Measurements from ENCODE around the gene TCF7L1. TPM values are rescaled to one million over a fixed set of nuclear protein-coding genes. Genes with fewer than 3 reads are reported as not detected.

Gene TCF7L1
- total and polyA plus RNA-seq, 2 of the 13 experiments (the other 11 are each of a cell fraction or from before 2014, with no cell fraction given) = 0.04 to 0.15 TPM

DNA sequence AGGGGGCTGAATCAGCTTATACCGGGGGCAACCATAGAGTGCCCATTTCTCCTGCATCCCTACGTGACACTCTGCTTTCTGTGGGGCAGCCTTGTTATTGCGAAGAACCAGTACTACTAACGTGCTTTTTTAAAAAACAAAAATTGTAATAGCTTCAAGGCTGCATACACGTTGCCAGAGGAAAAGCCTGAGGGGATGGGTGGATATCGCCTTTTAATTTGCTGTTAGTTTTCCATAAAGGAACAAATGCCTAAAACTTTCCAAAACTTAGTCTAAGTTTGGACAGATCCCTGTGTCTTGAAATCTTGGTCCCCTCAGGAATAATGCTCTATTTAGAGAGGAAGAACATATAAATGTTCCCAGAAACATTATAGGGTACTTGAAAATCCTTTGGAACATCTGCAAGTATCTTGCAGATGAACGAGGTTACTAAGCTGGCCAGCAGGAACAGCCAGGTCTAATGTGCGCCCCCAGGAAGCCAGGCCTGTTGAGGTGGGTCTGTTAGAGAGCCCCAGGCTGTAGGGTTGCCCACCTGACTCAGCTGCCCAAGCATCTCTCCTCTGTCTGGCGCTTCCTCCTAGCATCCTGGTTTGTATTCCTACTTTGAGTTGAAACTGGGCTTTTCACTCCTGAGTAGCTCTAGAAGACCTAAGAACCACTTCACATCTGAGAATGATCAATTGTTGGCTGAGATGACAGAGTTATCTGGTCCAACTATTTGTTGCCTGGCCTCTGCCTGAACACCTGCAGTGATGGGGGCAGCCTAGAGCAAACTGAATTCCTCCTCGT, 97.7 kb downstream of the TCF7L1 start:
- Histone ChIP-seq H3K27me3 (ENCODE audit: control insufficient read depth in 1 of 2, insufficient read depth in 2 of 2, low read length in 2 of 2) (peaks cover 0 to 11% of the 10 kb centered on the region in 2 experiments; a peak in 3 of 5 replicates), H3K9ac (ENCODE audit: insufficient read depth, low read depth, low read length) (no peak overlapping the region), H4K20me1 (ENCODE audit: insufficient read depth, low read length) (no peaks in the 10 kb centered on the region), H3K79me2 (ENCODE audit: insufficient read depth, low read length) (no peaks in the 10 kb centered on the region), H3K36me3 (replicated peaks in 1 of 2; ENCODE audit: control insufficient read depth in 1 of 2, insufficient read depth in 2 of 2, low read length in 2 of 2) (no peaks in the 10 kb centered on the region), H3K27ac (ENCODE audit: extremely low read length, insufficient read depth, low read length) (no peak overlapping the region), H3K4me2 (ENCODE audit: low read depth, low read length) (no peak overlapping the region; the same call in 1 of the 2 replicates), H3K9me3 (ENCODE audit: low read length) (no peaks in the 10 kb centered on the region), H3K4me1 (ENCODE audit: insufficient read depth, low read length) (no peaks in the 10 kb centered on the region), H3K4me3 (replicated peaks in 1 of 3; ENCODE audit: insufficient read depth in 1 of 3, low read depth in 2 of 3, low read length in 3 of 3) (no peak overlapping the region), H2AFZ (ENCODE audit: low read length) (no peak overlapping the region)
- BruUV-seq (replicated peaks) = no TSS peak
- 39% methylated on average over 10 of the region's 10 CpGs for WGBS (ENCODE audit: low lambda C conversion rate)
- FAIRE-seq = peak; percentile 46
- DNase-seq (ENCODE audit: low spot score) = no peak
- POLR2A ChIA-PET = no interaction called here
- in situ Hi-C loops (cut with HindIII; ENCODE audit: extremely low pct_ligation_motif_present, low pct_unique_long_range_greater_than_20kb) (no loop called here), intact Hi-C loops (cut with micrococcal nuclease; ENCODE audit: unreplicated experiment) (no loop called here)
- peak; percentile 86 for ATAC-seq
- CTCF ChIA-PET (ENCODE audit: low intra/inter-chr PET ratio, low total read pairs) = no interaction called here
- TF ChIP-seq, protein P1, sequence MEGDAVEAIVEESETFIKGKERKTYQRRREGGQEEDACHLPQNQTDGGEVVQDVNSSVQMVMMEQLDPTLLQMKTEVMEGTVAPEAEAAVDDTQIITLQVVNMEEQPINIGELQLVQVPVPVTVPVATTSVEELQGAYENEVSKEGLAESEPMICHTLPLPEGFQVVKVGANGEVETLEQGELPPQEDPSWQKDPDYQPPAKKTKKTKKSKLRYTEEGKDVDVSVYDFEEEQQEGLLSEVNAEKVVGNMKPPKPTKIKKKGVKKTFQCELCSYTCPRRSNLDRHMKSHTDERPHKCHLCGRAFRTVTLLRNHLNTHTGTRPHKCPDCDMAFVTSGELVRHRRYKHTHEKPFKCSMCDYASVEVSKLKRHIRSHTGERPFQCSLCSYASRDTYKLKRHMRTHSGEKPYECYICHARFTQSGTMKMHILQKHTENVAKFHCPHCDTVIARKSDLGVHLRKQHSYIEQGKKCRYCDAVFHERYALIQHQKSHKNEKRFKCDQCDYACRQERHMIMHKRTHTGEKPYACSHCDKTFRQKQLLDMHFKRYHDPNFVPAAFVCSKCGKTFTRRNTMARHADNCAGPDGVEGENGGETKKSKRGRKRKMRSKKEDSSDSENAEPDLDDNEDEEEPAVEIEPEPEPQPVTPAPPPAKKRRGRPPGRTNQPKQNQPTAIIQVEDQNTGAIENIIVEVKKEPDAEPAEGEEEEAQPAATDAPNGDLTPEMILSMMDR (CRISPR knock-in tag; IDR thresholded peaks at IDR 0.05) = peak; percentile 43
- TF ChIP-seq, protein P2, sequence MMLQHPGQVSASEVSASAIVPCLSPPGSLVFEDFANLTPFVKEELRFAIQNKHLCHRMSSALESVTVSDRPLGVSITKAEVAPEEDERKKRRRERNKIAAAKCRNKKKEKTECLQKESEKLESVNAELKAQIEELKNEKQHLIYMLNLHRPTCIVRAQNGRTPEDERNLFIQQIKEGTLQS (CRISPR knock-in tag; IDR thresholded peaks at IDR 0.05) = no peak
- TF ChIP-seq FOXK1 (CRISPR knock-in tag; IDR thresholded peaks at IDR 0.05; ENCODE audit: borderline replicate concordance, low read depth) (no peak), AGO2 (optimal IDR thresholded peaks at IDR 0.05; ENCODE audit: low read depth, low read length) (no peak), HES4 (CRISPR knock-in tag; IDR thresholded peaks at IDR 0.05; ENCODE audit: borderline replicate concordance) (no peak), MTA3 (CRISPR knock-in tag; IDR thresholded peaks at IDR 0.05) (no peak)
- TF ChIP-seq, protein P3, sequence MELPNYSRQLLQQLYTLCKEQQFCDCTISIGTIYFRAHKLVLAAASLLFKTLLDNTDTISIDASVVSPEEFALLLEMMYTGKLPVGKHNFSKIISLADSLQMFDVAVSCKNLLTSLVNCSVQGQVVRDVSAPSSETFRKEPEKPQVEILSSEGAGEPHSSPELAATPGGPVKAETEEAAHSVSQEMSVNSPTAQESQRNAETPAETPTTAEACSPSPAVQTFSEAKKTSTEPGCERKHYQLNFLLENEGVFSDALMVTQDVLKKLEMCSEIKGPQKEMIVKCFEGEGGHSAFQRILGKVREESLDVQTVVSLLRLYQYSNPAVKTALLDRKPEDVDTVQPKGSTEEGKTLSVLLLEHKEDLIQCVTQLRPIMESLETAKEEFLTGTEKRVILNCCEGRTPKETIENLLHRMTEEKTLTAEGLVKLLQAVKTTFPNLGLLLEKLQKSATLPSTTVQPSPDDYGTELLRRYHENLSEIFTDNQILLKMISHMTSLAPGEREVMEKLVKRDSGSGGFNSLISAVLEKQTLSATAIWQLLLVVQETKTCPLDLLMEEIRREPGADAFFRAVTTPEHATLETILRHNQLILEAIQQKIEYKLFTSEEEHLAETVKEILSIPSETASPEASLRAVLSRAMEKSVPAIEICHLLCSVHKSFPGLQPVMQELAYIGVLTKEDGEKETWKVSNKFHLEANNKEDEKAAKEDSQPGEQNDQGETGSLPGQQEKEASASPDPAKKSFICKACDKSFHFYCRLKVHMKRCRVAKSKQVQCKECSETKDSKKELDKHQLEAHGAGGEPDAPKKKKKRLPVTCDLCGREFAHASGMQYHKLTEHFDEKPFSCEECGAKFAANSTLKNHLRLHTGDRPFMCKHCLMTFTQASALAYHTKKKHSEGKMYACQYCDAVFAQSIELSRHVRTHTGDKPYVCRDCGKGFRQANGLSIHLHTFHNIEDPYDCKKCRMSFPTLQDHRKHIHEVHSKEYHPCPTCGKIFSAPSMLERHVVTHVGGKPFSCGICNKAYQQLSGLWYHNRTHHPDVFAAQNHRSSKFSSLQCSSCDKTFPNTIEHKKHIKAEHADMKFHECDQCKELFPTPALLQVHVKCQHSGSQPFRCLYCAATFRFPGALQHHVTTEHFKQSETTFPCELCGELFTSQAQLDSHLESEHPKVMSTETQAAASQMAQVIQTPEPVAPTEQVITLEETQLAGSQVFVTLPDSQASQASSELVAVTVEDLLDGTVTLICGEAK (IDR thresholded peaks at IDR 0.05) = no peak
- TF ChIP-seq, protein P3 (CRISPR knock-in tag; IDR thresholded peaks at IDR 0.05) = no peak
- TF ChIP-seq, protein P4, sequence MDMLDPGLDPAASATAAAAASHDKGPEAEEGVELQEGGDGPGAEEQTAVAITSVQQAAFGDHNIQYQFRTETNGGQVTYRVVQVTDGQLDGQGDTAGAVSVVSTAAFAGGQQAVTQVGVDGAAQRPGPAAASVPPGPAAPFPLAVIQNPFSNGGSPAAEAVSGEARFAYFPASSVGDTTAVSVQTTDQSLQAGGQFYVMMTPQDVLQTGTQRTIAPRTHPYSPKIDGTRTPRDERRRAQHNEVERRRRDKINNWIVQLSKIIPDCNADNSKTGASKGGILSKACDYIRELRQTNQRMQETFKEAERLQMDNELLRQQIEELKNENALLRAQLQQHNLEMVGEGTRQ (IDR thresholded peaks at IDR 0.05; ENCODE audit: low read depth, low read length) = peak; percentile 65
- TF ChIP-seq, protein P4 (CRISPR knock-in tag; IDR thresholded peaks at IDR 0.05; ENCODE audit: borderline replicate concordance) = peak; percentile 3; the same call in 1 of the 2 replicates

Measured in HepG2 (cell line).